HG03520 (cell line): ENCODE data around the gene KIAA1614.

Source experiments
- ATAC-seq: cut with Tn5 transposase; IDR thresholded peaks from one replicate; pipeline ENCODE4 v1.9.1; 2021; ENCODE audit warnings: mild to moderate bottlenecking, moderate library complexity; ENCODE audit not compliant: unreplicated experiment

The KIAA1614 gene

DNA sequence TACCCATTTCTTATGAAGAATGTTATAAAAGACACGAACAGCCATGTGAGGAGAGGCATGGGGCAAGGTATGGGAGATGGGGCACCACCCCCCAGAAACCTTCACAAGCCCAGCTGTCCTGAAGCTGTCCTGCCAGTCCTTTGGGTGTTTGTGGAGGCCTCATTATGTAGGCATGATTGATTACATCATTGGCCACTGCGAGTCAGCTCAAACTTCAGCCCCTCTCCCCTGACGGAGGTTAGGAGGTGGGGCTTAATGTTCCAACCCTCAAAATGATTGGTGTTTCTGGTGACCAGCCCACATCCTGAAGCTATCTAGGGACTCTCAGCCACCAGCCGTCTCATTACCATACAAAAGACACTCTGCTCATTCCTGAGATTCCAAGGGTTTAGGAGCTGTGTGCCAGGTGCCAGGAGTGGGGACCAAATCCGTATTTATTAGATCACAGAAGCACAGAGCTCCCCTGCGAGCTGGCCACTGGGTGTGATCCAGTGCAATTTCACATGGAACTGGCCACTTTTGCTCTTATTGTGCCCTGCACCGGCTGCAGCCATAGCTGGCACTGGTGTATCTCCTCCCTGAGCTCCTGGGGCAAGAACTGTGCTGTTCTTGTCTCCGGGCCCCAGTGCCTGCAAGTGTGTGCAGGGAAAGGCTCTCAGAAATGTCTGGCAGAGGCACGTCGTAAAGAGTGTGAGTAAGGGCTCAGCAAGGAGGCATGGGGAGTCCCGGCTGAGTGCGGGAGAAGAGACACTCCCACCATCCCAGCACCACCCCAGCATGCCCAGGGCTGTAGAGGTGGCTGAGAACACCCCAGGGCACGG lies 10.5 kb downstream of the KIAA1614 start:
- no peak for ATAC-seq

DNA sequence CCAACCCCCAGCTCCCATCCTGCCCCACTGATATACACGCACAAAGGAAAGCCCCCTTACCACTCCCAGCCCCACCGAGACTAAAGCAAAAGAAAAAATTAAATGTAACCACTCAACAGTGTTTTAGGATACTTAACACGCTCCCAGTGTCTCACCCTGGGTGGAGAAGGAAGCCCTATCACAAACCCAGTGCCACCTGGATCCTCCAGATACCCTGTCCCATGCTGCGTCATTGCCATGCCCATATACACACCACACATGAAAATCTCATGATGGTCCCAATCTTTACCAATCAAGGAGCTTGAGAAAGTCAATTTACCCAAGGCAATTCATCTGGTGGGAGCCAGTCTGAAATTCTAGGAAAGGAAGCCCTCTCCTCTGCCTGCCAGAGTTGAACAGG lies 11.2 kb downstream of the KIAA1614 start:
- ATAC-seq = no peak

DNA sequence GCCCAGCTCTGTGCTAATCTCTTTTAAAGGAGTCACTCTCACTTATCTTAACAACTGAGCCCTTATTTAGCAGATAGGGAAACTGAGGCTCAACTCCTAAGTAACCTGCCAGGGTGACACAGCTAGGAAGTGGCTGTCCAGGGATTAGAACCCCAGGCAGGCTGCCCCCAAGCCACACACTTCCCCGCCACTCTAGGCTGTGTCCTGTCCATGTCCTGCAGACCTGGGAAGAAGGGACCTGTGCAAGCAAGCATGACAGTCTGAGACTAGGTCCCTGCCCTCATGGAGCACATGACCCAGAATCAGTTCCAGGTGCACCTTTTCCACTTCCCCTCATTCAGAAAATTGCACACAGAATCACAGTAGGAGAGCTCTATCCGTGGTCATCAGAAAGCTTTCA lies 12.2 kb downstream of the KIAA1614 start:
- ATAC-seq = no peak

DNA sequence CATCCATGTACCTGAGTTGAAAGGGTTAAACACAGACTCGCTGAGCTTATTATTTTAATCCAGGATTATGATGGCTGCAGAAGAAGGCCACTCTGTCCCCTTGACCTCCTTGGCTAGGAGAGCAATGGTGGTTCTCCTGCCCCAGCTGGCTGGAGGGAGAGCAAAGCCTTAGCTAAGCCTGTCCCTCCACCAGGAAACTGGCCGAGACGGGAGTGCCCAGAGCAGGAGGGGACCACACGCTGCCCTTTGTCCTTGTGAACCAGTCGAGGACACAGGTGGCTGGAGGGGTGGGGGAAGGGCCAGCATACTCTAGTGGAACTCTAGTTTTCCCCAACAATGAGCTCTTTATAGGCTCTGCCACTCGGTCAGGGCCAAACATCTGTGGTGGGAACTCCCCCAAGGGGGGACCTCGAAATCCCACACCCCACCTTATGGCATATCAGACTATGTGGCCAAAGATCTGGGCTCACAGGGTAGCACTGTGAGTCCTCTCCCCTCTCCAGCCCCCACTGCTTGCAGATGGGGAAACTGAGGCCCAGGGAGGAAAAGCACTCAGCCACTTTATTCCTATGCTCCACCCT lies 12.9 kb downstream of the KIAA1614 start:
- no peak for ATAC-seq

DNA sequence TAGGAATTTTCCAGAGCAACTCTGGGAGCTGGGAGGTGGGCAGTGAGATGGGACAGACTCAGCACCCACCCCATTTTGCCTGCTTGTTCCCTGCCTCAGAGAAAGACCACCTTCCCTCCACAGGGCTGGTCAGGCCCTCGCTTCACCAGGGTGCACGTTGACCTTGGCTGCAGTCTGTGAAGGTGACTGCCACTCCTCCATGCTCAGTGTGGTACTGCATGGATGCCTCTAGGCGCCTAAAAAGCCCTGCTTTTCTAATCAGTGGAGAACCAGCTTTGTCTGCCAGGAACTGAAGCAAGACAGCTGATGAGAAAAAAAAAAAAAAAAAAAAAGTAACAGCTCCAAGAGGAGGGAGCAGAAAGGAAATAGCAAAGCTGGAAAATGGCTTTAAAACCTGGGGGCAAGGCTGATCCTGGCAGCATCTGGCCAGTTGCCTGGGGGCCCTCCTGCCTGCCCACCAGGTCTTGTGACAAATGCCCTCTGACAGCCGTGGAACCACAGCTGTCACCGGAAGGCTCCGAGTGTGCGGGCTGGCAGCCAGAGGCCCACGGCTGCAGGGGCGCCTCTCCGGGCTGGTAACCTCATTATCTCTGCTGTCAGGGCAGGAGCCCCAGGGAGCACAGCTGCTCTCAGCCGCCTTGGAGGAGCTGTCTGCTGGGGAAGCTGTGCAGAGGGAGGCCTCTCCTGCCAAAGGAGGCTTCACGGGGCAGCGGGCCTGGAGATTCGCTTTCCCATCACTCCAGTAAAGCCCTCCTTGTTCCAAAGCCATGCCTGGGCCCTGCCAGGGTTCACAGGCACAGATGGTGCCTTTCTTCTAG lies 13.7 kb downstream of the KIAA1614 start:
- ATAC-seq = no peak

DNA sequence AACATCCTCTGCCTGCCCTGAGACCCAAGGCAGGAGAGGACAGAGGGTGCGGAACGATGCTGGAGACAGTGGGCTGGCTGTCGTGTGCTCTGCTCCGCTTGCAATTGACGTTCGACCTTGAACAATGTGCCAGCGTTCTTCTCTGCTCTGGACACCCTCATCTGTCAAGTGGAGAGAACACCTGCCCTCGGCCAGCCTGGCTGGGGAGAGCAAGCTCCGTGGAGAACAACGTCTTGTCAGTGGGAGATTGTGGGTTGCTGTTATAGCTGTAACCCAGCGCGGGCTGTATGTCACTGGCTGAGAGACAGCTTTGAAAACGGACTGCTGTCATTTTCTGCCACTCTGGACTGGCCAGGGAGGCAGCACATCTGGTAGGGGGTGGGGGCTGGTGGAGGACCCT lies 14.7 kb downstream of the KIAA1614 start:
- ATAC-seq = no peak

DNA sequence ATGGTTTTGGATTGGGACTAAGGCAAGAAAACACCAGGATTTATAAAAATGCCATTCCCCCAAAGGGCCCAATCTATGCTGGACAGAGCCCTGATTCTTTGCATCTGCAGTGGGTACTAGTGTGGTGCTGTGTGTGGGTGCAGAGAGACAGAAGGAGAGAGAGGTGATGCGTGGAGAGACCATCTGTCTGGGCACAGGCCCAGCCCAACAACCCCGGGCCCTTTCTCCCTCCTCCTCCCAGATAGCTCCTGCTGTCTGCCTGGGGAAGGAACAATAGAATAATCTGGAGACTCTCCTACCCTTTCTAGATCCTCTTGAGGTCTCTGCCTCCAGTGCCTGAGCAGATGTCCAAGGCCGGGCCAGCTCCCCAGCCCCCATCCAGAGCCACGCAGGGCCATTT lies 15.1 kb downstream of the KIAA1614 start:
- no peak for ATAC-seq

DNA sequence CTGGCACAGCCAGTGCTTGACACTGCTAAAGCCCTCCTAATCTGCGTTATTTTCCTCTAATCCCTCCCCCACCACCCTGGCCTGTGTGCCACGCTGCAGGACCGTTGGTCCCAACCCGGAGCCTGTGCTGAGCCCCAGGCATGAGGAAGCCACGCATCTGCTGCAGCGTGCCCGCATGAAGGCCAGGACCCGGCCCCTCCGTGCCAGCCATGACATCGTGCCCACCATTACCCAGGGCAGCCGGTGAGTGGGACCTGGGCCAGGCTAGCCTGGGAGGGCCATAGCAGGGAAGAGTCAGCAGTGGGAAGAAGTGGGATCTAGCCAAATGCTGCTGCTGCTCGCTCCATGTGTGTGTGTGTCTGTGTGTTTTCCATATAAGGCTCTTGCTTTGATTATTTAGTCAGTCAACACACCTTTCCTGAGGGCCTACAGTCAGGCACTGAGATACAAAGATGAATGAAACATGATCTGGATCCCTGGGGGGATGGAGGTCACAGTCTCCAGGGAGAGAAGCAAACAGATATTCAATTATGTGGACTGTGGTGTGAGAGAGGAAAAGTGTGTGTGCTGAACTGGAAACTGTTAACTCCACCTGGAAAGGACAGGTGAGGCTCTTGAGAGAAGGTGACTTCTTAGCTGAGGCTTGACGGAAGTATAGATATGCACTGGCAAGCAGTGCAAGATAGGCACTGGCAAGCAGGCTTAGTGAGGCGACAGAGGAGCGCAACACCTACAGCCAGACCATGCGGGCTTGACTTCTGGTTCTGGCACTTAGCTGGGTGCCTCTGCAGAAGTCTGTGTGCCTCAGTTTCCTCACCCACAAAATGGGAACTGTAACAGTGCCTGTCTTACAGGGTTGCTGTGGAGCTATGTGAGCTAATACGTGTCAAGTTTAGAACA lies 15.9 kb downstream of the KIAA1614 start:
- no peak for ATAC-seq

DNA sequence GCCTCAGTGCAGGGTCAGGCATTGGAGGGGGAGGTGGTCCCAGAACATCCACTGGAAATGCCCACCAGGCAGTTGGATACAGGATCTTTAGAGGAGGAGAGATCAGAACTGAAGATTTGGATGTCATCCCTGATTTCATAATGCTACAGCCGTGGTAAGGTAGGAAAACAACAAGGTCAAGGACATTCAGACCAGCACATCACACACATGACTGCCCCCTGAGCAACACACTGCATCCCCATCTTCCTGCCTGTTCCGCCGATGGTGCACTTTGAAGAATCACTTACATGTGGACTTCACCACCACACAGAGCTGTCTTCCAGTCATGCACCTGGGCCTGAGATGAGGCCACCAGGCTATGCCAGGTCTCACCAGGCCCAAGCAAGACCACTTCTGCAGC lies 16.7 kb downstream of the KIAA1614 start:
- no peak for ATAC-seq

DNA sequence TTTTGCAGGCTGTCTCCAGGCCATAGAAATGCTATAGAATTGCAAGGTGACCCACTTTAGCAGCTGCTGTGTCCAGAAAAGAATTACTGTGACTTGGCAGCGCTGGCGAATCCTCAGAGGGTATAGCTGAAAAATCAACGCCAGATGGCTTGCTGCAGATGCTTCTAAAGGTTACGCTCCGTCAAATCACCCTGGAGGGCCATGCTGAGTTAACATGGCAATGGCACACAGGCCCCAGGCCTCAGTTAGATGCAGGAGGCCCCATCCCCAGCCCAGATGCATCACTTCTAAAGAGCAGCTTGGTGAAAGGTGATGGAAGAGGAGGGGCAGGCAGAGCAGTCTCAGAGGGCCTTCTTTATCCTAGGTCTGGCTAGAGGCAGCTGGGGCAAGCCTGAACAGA lies 18.0 kb downstream of the KIAA1614 start:
- no peak for ATAC-seq

DNA sequence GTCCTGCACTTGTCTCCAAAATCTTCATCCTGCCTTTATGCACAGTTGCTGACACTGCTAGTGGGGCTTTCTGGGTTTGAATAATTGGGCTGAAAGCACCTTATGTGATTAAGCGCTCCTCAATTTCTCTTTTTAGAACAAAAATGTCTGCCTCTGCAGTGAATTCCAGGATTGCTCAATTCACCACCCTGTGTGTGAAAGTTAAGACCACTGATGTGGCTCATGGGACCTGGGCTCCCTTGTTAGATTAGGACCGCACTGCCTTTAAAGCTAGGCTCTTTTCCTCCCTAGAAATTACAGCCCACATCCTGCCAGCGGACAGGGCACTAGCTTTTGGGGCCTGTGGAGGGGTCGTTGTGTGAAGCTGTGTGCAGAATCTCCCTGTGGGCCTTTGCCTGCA lies 18.8 kb downstream of the KIAA1614 start:
- ATAC-seq = no peak

DNA sequence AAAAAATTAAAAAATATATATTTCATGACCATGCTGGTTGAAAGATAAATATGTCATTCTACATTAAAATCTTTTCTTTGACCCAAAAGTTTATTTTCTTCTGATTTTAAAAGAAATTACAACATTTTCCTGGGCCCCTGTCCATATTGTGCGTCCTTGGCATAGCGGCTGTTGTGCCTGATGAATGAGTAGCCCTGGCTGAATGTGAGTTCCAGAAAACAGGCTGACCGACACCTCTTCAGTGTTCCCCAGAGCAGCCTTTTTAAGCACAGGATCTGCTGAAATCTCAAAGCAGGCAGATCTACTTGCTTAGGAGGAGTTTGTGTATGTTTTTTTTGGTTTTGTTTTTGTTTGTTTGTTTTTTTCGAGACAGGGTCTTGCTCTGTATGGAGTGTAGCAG lies 19.7 kb downstream of the KIAA1614 start:
- no peak for ATAC-seq

DNA sequence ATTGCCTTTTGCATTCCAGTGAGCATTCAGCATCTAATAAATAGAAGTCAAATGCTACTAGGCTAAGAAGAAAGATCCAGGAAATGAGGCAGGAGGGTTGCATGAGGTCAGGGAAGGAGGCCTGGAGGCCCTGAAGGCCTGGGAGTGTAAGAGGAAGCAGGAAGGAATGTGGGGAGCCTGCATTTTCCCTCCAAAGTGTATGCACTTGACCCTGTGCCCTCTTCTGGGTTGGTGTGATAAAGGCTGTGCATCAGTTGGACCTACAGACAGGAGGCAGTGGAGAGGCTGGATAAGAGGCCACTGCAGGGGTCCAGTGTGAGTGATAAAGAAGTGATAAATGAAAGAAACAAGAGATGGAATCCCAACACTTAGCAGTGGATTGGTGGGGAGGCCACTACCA lies 20.4 kb downstream of the KIAA1614 start:
- no peak for ATAC-seq

DNA sequence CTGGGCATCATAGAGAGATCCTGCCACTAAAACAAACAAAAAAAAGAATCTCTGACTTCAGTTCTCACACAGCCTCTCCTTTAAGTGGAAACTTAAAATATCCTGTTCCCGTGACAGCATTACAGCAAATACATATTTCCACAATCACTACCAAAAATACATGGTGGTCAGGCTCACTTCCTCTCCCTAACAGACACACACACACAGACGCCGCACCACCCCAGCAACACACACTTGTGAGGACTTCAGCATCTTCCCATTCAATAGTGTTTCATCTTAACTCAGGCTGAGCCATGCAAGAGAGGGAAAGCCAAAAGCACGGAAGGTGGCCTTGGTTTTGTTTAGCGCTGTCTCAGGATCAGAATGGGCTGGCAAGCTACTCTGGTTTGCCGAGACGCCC lies 21.9 kb downstream of the KIAA1614 start:
- no peak for ATAC-seq

DNA sequence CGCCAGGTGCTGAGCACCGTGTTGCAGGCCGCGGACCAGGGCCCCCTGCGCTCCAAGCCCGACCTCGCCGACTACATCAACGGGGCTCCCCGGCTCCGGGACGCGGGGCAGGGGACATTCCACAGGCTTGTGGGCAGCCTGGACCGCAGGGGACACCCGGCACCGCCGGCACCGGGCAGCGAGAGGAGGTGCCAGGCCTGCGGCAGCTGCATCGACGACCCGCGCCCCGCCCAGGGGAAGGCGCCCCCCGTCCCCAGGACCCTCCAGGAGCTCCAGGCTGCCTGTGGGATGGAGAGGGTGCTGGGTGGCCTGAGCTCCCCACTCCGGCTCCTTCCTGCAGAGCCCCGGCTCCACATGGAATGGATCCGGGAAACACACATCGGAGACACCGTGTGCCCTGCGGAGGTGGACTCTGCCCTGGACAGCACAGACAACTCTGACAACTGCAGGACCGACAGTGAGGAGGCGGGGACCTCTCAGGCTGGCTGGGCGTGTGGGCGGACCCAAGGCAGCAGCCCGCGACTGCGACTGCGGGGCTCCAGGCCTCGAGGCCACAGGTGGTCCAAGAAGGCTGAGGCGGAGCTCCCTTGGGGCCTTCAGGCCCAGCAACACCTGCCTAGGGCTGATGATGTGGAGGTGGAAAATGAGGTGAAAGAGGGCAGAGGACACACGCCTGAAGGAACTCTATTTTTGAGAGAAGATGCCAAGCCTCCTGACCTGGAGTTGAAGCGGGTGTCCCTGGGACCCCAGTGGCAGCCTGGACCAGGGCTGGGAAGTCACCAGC lies 22.8 kb downstream of the KIAA1614 start:
- ATAC-seq = no peak

DNA sequence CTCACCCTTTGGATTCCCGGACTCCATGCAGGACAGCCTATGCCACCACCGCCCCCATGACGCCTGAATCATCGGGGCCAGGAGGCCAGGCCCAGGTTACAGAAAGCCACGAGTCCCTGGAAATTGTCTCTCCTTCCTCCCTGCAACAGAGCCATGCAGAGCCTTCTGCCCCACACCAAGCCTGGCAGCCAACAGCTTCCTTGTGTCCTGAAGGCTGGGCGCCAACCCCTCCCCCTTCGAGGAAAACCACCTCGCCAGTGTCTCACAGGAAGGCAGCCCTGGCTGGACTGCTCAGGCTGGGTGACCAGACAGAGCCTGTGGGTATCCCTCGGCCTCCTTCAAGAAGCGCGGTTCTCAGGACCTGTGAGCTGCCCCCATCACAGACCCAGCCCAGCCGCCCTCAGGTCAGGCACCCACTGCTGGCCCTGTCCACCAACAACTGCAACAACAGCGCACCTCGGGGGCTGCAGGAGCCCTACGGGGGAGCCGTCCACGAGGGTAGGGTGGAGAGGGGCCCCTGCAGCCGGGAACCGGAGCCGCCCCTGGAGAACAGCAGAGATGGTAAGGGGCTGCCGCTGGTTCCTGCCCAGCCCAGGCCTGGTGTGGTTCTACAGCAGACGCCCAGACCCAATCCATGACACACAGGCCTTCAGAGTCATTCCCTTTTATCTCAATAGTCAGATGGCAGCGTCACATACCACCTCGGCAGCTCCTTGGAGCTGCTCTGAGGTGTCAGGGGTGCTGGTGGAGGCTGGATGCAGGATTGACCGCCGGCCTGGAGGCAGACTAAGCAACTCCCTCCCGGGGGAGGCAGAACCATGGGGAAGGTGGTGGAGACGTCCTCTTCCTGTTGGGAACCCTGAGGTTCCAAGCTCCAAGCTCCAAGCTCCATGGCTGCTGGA lies 23.7 kb downstream of the KIAA1614 start:
- ATAC-seq = no peak

DNA sequence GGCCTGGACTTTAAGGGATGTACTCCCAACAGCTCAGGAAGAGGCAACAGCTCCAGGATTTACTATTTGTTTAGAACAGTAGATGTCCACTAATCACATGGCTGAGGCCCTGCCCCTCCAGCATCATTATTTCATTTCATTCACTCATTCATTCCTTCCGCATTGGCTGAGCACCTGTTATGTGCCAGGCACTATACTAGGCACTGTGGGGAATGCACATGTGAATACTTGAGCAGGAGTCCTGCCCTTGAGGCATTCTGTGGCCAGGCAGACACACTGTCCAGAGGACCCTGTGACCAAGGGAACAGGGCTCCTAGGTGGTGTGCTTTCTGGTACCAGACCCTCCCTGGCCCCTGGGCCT lies 24.3 kb downstream of the KIAA1614 start:
- no peak for ATAC-seq

DNA sequence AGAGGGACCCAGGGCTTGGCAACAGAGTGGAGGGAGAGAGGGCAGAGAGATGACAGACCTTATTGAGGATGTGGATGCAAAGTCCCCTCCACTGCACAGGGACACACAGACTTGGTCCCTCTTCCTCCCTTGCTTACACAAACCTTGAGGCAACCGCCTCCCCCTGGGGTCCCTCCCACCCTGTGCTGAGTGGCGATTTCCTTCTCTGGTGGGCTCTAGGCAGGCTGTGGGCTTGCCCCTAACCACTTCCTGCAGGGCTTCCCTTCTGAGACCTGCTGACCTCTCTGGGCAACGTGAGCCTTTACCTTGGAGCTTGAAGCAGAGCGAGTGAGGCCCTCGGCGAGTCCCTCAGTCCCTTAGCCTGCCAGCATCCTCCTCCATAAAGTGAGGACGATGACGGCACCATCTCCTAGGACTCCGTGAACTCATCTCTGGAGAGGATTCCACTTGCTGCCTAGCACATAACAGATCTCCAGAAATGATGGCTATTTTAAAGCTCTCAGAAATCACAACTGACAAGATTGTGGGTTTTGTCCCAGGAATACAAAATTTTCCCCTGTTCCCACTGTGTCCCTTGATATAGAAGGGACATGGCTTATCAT lies 25.0 kb downstream of the KIAA1614 start:
- no peak for ATAC-seq
